ENCODE measurements around the gene ZNHIT6. TPM values are rescaled to one million over a fixed set of nuclear protein-coding genes. Genes with fewer than 3 reads are reported as not detected.

Gene ZNHIT6
- polyA plus RNA-seq, 1 of the 3 experiments (the other 2 are of a cell fraction) = 7.7 TPM

- Histone ChIP-seq H3K9ac (no peak overlapping the region), H3K9me2 (no peaks in the 10 kb centered on the region), H3K27me3 (ENCODE audit: insufficient read depth) (no peaks in the 10 kb centered on the region), H3K4me1 (ENCODE audit: control insufficient read depth in 1 of 2, insufficient read depth in 2 of 2, low read depth in 1 of 2, low read length in 1 of 2) (no peaks in the 10 kb centered on the region), H3K36me3 (replicated peaks in 1 of 2; ENCODE audit: control insufficient read depth in 1 of 2, insufficient read depth in 2 of 2, low read length in 1 of 2) (no peaks in the 10 kb centered on the region), H3F3A (replicated peaks; ENCODE audit: insufficient read depth) (no peaks in the 10 kb centered on the region), H3K27ac (ENCODE audit: low read depth in 2 of 2, low read length in 1 of 2) (no peak overlapping the region), H4K20me1 (ENCODE audit: insufficient read depth) (no peaks in the 10 kb centered on the region), H3K4me3 (ENCODE audit: low read depth in 2 of 2, low read length in 1 of 2) (no peak overlapping the region), H3K4me2 (no peak overlapping the region), H3K9me3 (no peaks in the 10 kb centered on the region), H3K79me2 (ENCODE audit: insufficient read depth) (no peaks in the 10 kb centered on the region), H2AFZ (ENCODE audit: low read depth) (no peak overlapping the region)
- POLR2A ChIA-PET = no interaction called here
- CTCF ChIA-PET = interaction anchor here (1.5 to 2.0 kb wide), 2 partner anchors 13 to 292 kb away, joined by 3 to 7 read pairs; no protein-coding TSS in a partner anchor
- TF ChIP-seq REST (IDR thresholded peaks at IDR 0.05; ENCODE audit: low read depth, low read length) (no peak), FOXJ3 (CRISPR knock-in tag; IDR thresholded peaks at IDR 0.05) (no peak), RXRA (IDR thresholded peaks at IDR 0.05; ENCODE audit: borderline replicate concordance, low read depth) (no peak), MEF2A (IDR thresholded peaks at IDR 0.05; ENCODE audit: borderline replicate concordance, low read depth) (no peak), USF1 (IDR thresholded peaks at IDR 0.05; ENCODE audit: borderline replicate concordance, low read depth) (no peak), EZH2phosphoT487 (IDR thresholded peaks at IDR 0.05; ENCODE audit: borderline replicate concordance, low read depth) (no peak), NRF1 (IDR thresholded peaks at IDR 0.05; ENCODE audit: low read depth, low read length) (no peak), POLR2AphosphoS5 (IDR thresholded peaks at IDR 0.05; ENCODE audit: low read depth, low read length) (no peak)
- 58% methylated on average over 2 of the region's 2 CpGs for whole genome bisulfite sequencing (ENCODE audit: low lambda C conversion rate)
- no peak for DNase-seq
Measured at GRCh38 chr1:85599681-85600080, 108.6 kb downstream of the ZNHIT6 start.

Other genes with a start within 250 kb of the ZNHIT6 start
- 64.3 and 80.2 TPM in 2 replicates for gene DDAH1, start 243.3 kb downstream of the ZNHIT6 start, polyA plus RNA-seq (2012; rRNA removed)
- 363 and 543 TPM in 2 replicates for gene CCN1, start 127.7 kb downstream of the ZNHIT6 start, polyA plus RNA-seq (2012; rRNA removed)

Data from SK-N-SH (cell line).